Eye (tissue), 1 donor: Measurements from ENCODE around the gene IGIP.

Experiments
- DNase-seq: peaks from one replicate; pipeline ENCODE4 v3.0.0-alpha.2; 2015

Gene IGIP

GRCh38 chr5:140125637-140126036, at the start of gene IGIP:
Gene IGIP (plus strand): TSS chr5:140125937. CDS start chr5:140128477, 2,540 bp downstream.
- DNase-seq: no peak

DNA sequence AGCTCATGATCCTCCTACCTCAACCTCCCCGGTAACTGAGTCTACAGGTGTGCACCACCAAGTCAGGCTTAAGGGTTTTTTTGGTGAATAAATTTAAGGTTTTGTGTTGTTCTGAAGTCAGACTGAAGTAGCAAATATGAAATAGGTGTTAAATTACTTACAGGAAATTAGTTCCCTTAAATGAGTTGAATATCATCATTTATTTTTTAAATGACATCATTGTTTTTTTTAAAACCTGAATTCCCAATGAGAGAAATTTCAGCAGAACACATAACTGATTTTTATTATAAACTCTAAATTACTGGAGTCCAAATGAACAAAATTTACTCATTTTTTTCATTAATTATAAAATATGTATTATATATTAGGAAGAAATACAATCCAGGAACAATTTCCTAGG, 49.6 kb upstream of the IGIP start:
- DNase-seq: no peak

DNA sequence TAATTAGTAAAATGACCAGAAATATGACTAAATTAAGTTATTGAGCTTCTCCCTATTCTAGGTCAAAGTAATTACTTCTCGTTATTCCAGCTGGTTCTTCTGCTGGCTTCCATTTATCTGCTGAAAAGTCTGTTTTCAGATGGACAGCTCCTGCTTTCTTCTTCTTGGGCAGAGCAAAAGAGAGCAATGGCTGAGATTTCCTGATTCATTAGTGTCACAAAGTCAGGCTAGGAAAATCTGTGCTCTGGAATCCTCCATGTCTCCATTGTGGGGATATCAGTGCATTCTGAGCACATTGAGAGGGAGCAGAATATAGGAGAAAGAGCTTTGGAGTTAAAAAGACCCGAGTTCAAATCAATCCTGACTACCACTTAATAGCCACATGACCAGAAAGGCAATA, 48.9 kb upstream of the IGIP start:
- DNase-seq: no peak

- no peak for DNase-seq
Measured at GRCh38 chr5:140083120-140083519, 42.6 kb upstream of the IGIP start.

GRCh38 chr5:140083650-140084049, 42.1 kb upstream of the IGIP start:
- DNase-seq: no peak

DNA sequence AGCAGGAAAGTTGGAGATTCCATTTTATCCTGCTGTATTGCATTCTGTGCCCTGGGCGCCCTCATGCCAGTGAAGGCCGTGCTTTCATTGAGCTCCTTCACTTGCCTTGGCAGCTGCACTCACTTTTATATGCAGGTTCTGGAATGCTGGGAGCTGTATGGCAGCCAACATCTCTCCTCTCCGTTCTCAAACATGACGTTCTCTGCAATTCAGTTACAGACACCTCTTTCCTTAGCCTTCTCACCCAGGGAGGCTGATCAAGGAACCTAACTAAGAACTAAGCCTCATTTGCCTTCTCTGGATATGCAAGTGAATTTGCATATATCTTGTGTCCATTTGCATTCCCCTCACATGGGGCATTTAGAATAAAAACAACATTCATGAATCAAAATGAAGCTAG, 41.2 kb upstream of the IGIP start:
- DNase-seq: no peak

GRCh38 chr5:140090251-140090650, 35.5 kb upstream of the IGIP start:
- no peak for DNase-seq

GRCh38 chr5:140093179-140093578, 32.6 kb upstream of the IGIP start:
- no peak for DNase-seq

GRCh38 chr5:140093866-140094265, 31.9 kb upstream of the IGIP start:
- DNase-seq: no peak

GRCh38 chr5:140094889-140095288, 30.8 kb upstream of the IGIP start:
- no peak for DNase-seq

DNA sequence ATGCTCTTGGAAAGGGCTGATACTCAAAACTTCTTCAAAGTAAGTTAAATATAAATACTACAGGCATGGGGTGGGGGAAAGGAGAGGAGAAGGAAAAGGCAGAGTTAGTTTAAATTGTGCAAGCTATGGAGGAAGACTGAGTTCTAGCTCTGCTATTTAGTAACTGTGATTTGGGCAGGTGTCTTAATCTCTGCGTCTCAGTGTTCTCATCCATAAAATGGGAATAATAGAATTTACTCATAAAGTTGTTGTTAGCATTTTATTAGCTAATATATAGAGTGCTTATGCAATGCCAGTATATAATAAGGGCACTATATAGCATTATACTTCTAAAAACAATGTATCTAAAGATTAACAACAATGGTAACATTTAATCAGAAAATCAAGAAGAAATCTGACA, 24.6 kb upstream of the IGIP start:
- DNase-seq: no peak

GRCh38 chr5:140103154-140103553, 22.6 kb upstream of the IGIP start:
- DNase-seq: no peak

- DNase-seq: no peak
Measured at GRCh38 chr5:140104100-140104499, 21.6 kb upstream of the IGIP start.

DNA sequence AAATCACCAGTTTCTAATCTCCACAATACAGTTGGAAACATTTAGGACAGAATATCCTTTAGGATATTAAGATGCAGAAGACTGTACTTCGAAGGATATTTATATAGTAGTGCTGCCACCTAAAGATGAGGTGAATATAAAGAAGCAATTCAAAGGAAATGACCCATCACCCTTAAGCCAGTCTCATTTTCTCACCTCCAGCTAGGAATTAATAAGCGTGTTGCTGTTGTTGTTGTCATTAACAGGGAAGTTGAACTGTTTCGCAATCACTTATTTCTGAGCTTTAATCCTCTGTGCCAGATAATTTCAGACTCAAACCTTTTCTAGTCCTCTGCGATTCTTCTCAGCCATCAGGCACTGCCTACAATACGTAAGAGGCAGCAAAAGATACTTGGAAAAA, 19.6 kb upstream of the IGIP start:
- peak; percentile 25 for DNase-seq

- DNase-seq: no peak
Measured at GRCh38 chr5:140106805-140107311, 18.9 kb upstream of the IGIP start.

GRCh38 chr5:140107312-140108092, 18.2 kb upstream of the IGIP start:
- peak; percentile 97 for DNase-seq

DNA sequence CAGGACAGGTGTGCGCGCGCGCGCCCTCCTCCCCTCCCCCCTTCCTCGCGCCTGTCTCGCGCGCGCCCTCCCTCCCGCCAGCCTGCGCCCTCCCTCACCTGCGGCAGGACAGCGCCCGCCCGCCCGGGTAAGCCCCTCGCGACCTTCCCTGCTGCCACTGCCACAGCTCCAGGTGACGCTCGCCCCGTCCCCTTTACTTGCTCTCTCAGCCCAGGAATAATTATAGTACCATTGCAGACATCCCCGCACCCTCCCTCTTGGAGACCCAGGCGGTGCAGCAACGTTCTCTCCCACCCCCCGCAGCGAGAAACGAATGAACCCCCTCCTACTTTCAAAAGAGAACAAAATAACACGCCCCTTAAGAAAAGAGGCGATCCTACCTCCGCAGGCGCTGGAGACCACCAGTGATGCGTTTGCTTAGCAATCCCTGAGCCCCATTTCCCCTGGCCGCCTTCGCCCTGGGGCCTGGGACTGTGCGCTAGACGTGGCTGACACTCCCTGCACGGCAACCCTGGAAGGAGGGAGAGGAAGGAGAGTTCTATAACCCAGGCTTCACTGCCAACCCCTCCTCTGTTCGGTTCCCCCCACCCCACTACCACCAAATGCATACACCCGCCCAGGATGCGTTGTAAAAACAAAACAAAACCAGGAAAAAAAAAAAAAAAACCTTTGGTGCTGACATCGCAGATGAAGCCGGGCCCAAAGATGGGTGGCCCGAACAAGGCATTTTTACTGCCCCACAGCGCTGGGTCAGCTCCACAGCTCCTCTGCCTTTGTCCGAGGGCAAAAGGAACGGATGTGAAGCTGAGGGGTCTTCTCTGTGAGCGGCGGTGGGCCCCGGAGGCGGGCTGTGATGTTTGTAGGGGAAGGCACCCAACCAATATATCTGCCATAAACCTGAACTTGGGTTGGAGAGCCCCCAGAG, 17.4 kb upstream of the IGIP start:
- DNase-seq: no peak

GRCh38 chr5:140109018-140109758, 16.5 kb upstream of the IGIP start:
- DNase-seq: no peak

DNA sequence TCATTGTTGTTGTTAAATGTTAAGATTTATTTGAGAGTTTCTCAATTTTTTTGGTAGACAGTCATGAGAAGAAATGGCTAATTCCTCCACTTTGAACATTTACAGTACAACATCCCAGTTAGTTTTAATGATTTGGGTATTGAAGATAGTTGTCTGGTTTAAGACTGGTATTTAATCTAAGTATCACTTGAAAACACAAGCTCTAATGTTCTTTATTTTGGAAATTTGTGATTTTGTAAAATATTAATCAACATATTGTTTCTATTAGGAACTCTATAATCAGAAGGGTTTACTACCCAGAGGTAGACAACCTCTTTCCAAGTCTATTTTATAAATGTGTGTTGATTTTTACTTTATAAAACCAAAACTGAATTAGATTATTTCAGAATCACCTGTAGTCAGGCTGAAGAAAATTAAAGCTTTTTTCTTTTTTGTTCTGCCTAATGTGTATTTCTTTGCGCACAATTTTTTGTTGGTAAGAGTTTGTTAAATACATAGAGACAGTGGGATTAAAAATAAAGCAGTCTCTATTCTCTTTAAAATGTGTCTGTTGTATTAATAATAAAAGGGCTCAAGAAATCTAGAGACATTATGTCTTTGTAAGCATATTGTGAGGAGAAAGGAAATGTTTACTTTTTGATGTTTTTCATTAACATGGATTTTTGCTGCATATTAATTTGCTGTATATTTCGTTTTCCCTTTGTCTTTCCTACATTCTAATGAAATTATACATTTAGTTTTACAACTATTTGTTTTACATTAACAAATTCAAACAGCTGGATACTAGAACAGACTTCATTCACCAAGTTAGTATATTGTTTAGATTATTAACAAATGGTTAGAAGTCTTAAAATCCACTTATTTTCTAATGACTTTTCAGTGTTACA, 15.7 kb upstream of the IGIP start:
- peak; percentile 84 for DNase-seq

DNA sequence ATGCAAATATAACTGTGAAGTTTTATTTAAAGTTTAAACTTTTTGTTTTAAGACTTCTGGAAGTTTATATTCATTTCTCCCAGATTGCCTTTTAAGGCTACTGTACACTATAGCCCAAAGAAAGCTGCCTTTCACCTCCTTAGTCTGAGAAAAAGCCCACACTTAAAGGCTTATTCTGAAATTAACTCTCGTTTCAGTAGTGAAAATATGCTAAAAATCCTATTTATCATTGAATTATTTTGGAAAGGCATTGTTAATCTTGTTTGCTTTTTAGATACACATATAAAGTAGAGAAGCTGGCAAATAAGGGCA, 15.1 kb upstream of the IGIP start:
- DNase-seq: peak; percentile 79

GRCh38 chr5:140111011-140111858, 14.5 kb upstream of the IGIP start:
- peak; percentile 67 for DNase-seq
